NT2/D1 (cell line): ENCODE measurements around the gene LAD1.

Experiments
- DNase-seq: peaks from one replicate; pipeline ENCODE4 v3.0.0-alpha.2; 2011; ENCODE audit warnings: low read depth, low spot score
- H3K27me3 ChIP-seq: 2 replicates; pipeline ENCODE4 v1.6.0; 2011; ENCODE audit warnings: mild to moderate bottlenecking; ENCODE audit not compliant: insufficient read length, insufficient read depth
- H3K36me3 ChIP-seq: 2 replicates; pipeline ENCODE4 v1.6.1; 2011; ENCODE audit warnings: mild to moderate bottlenecking, low read length, mixed read lengths; ENCODE audit not compliant: insufficient read depth, insufficient read length
- H3K4me1 ChIP-seq: 2 replicates; pipeline ENCODE4 v1.5.1; 2011; ENCODE audit not compliant: insufficient read depth, insufficient read length
- H3K4me3 ChIP-seq: 2 replicates; pipeline ENCODE4 v1.5.1; 2011; ENCODE audit warnings: low read depth; ENCODE audit not compliant: insufficient read length
- H3K9ac ChIP-seq: 2 replicates; pipeline ENCODE4 v1.6.0; 2011; ENCODE audit warnings: low read depth; ENCODE audit not compliant: insufficient read length
- H3K9me3 ChIP-seq: 2 replicates; pipeline ENCODE4 v1.5.1; 2011; ENCODE audit warnings: mild to moderate bottlenecking, low read length; ENCODE audit not compliant: insufficient read depth
- SUZ12 ChIP-seq: IDR thresholded peaks from 2 replicates; pipeline ENCODE4 v1.6.1; 2011; ENCODE audit not compliant: insufficient read length, insufficient read depth; ENCODE audit errors: extremely low read depth
- YY1 ChIP-seq: IDR thresholded peaks from 2 replicates; pipeline ENCODE4 v1.6.1; 2011; ENCODE audit not compliant: insufficient read length, insufficient read depth
- ZNF274 ChIP-seq: IDR thresholded peaks from 2 replicates; pipeline ENCODE4 v1.6.1; 2011; ENCODE audit warnings: mild to moderate bottlenecking, low read depth, low read length

The LAD1 gene

DNA sequence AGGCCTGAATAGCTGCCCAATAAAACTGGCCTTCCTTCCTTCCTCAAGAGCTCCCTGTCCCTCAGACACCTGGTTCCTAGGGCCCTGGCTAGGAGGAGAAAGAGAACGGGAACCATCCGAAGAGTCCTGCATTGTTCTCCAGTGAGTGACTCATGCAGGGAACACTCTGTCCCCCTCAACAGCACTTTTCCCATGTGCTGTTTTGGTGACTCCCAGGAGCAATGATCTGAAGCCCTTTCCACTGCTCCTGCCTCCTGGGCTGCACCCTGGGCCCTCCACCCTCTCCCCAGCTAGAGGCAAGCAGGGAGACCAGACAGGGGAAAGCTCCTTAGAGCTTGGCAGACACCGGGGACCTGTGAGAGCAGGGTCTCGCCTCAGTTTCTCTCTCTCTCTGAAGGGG lies 40.5 kb downstream of the LAD1 start:
- H3K4me1 ChIP-seq: peaks cover 26% of the 10 kb centered on the region
- peaks cover 3% of the 10 kb centered on the region for H3K27me3 ChIP-seq
- H3K9me3 ChIP-seq: no peaks in the 10 kb centered on the region
- H3K36me3 ChIP-seq: peaks cover 20% of the 10 kb centered on the region
- DNase-seq: no peak
- no peak overlapping the region for H3K9ac ChIP-seq
- no peak for TF ChIP-seq SUZ12
- TF ChIP-seq YY1: no peak
- no peak for TF ChIP-seq ZNF274
- no peak overlapping the region for H3K4me3 ChIP-seq

- H3K9me3 ChIP-seq: no peaks in the 10 kb centered on the region
- peaks cover 33% of the 10 kb centered on the region for H3K4me1 ChIP-seq
- no peak overlapping the region for H3K4me3 ChIP-seq
- H3K9ac ChIP-seq: no peak overlapping the region
- H3K36me3 ChIP-seq: peaks cover 16% of the 10 kb centered on the region
- peaks cover 3% of the 10 kb centered on the region for H3K27me3 ChIP-seq
- no peak for DNase-seq
- TF ChIP-seq SUZ12: no peak
- no peak for TF ChIP-seq YY1
- TF ChIP-seq ZNF274: no peak
Observed at GRCh38 chr1:201357636-201358348, 41.3 kb downstream of the LAD1 start.

DNA sequence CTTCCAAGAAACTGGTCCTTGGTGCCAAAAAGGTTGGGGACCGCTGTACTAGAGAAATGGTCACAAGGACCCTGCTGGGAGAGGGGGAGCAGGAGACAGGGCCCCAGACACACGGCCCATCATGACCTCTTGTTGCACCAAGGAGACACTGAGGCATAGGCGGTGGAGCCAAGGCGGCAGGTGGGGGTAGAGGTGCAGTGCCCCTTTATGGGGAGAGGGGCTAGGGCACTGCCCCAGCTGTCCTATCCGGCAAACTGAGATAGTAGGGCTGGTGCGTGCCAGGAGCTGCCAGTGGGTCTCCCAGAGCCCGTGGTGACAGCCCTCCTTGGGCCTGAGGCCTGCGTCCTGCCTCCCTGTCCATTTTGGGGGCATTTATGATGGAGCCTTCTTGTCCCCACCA lies 41.9 kb downstream of the LAD1 start:
- Histone ChIP-seq H3K4me1 (peaks cover 33% of the 10 kb centered on the region), H3K9ac (no peak overlapping the region), H3K36me3 (peaks cover 13% of the 10 kb centered on the region), H3K4me3 (no peak overlapping the region), H3K27me3 (no peaks in the 10 kb centered on the region), H3K9me3 (no peaks in the 10 kb centered on the region)
- DNase-seq: no peak
- TF ChIP-seq YY1: no peak
- no peak for TF ChIP-seq SUZ12
- TF ChIP-seq ZNF274: no peak

- Histone ChIP-seq H3K9ac (no peak overlapping the region), H3K27me3 (no peaks in the 10 kb centered on the region), H3K4me3 (no peak overlapping the region), H3K4me1 (peaks cover 30% of the 10 kb centered on the region), H3K9me3 (no peaks in the 10 kb centered on the region), H3K36me3 (peaks cover 13% of the 10 kb centered on the region)
- no peak for TF ChIP-seq ZNF274
- no peak for TF ChIP-seq YY1
- TF ChIP-seq SUZ12: no peak
- DNase-seq: no peak
Observed at GRCh38 chr1:201356701-201357100, 42.4 kb downstream of the LAD1 start.

- DNase-seq: no peak
- no peak for TF ChIP-seq ZNF274
- no peak for TF ChIP-seq SUZ12
- TF ChIP-seq YY1: no peak
- Histone ChIP-seq H3K27me3 (no peaks in the 10 kb centered on the region), H3K4me3 (no peak overlapping the region), H3K36me3 (peaks cover 13% of the 10 kb centered on the region), H3K9ac (no peak overlapping the region), H3K9me3 (no peaks in the 10 kb centered on the region), H3K4me1 (peaks cover 26% of the 10 kb centered on the region)
Observed at GRCh38 chr1:201356236-201356635, 42.9 kb downstream of the LAD1 start.

DNA sequence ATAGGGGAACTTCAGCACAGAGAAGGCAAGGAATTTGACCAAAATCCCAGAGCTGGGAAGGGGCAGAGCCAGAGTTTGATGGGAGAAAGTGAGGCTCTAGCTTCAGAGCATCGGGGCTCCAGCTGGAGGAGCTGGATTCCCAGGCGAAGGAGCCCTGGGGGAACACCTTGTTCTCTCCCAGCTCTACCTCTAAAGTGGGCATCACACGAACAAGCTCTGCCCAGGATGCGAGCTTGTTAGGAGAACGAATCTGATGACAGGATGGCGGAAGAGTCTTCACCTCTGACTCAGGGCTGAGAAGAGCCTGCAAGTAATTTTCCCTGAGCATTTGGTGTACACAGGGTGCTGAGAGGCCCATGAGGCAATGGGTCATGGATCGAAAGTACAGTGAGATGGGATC lies 43.7 kb downstream of the LAD1 start:
- no peaks in the 10 kb centered on the region for H3K9me3 ChIP-seq
- peaks cover 5% of the 10 kb centered on the region for H3K36me3 ChIP-seq
- TF ChIP-seq YY1 (no peak), SUZ12 (no peak), ZNF274 (no peak)
- DNase-seq: no peak
- no peak overlapping the region for H3K9ac ChIP-seq
- H3K4me1 ChIP-seq: peaks cover 26% of the 10 kb centered on the region
- no peak overlapping the region for H3K4me3 ChIP-seq
- H3K27me3 ChIP-seq: no peaks in the 10 kb centered on the region

DNA sequence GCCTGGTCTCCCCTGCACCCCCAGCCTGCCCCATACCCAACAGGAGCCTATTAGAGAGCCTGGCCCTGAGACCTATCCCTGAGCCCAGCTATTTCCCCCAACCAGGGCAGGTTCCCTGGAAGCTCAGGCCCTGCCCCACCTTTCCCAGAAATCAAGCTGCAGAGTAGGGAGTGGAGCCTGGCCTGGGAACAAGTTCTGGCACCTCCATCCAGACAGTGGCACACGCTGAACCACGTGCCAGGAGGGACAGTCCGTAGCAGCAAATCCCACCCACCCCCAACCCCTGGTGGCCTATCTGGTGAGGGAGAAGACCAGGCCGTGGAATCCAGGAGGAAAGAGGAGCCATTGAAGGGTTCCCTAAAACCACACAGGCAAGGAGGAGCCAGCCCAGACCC lies 44.2 kb downstream of the LAD1 start:
- DNase-seq: no peak
- Histone ChIP-seq H3K27me3 (no peaks in the 10 kb centered on the region), H3K9me3 (no peaks in the 10 kb centered on the region), H3K36me3 (no peaks in the 10 kb centered on the region), H3K4me1 (peaks cover 25% of the 10 kb centered on the region), H3K9ac (no peak overlapping the region), H3K4me3 (no peak overlapping the region)
- TF ChIP-seq ZNF274 (no peak), SUZ12 (no peak), YY1 (no peak)
